Ishikawa (cell line): ENCODE results near the gene BMPER.

Experiments used
- CEBPB ChIP-seq: IDR thresholded peaks from 2 replicates; pipeline ENCODE4 v1.6.1; 2012
- EGR1 ChIP-seq: IDR thresholded peaks from 2 replicates; pipeline ENCODE4 v1.6.1; 2012
- EP300 ChIP-seq: IDR thresholded peaks from 2 replicates; pipeline ENCODE4 v1.6.1; 2012; ENCODE audit warnings: borderline replicate concordance
- FOXM1 ChIP-seq: IDR thresholded peaks from 2 replicates; pipeline ENCODE4 v1.6.1; 2012; ENCODE audit warnings: low read depth, borderline replicate concordance
- RAD21 ChIP-seq: IDR thresholded peaks from 2 replicates; pipeline ENCODE4 v1.6.1; 2012; ENCODE audit warnings: low read depth
- TAF1 ChIP-seq: IDR thresholded peaks from 2 replicates; pipeline ENCODE4 v1.6.1; 2012; ENCODE audit warnings: low read depth, mild to moderate bottlenecking
- TEAD4 ChIP-seq: IDR thresholded peaks from 2 replicates; pipeline ENCODE4 v1.6.1; 2012
- YY1 ChIP-seq: IDR thresholded peaks from 2 replicates; pipeline ENCODE4 v1.6.1; 2012; ENCODE audit warnings: low read depth
- TF ChIP-seq, protein P1 (sequence below): IDR thresholded peaks from 2 replicates; pipeline ENCODE4 v1.6.1; 2012; ENCODE audit warnings: low read depth, mild to moderate bottlenecking
- TF ChIP-seq, protein P2 (sequence below): IDR thresholded peaks from 2 replicates; pipeline ENCODE4 v1.6.1; 2012

DNA sequence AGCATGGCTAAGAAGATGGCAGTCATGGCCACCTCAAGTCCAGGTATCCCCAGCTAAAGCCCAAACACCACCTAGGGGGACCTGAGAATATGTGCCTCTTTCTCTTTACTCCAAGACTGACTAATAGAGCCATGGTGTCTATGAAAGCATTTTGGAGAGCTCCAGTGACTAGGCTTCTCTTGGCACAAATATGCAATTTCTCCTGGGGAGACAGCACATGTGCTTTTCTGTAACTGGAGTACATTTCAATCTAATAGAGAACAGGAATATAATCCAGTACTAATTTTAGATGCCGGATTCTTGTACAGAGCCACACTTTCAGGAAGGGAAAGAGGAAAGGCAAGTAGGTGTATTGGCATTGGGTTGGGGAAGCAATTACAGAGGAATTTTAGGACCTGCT lies 260.1 kb downstream of the BMPER start:
- TF ChIP-seq EP300 (no peak), RAD21 (no peak), YY1 (no peak), FOXM1 (no peak), EGR1 (no peak), TEAD4 (no peak), TAF1 (no peak), CEBPB (no peak)
- TF ChIP-seq, protein P1, sequence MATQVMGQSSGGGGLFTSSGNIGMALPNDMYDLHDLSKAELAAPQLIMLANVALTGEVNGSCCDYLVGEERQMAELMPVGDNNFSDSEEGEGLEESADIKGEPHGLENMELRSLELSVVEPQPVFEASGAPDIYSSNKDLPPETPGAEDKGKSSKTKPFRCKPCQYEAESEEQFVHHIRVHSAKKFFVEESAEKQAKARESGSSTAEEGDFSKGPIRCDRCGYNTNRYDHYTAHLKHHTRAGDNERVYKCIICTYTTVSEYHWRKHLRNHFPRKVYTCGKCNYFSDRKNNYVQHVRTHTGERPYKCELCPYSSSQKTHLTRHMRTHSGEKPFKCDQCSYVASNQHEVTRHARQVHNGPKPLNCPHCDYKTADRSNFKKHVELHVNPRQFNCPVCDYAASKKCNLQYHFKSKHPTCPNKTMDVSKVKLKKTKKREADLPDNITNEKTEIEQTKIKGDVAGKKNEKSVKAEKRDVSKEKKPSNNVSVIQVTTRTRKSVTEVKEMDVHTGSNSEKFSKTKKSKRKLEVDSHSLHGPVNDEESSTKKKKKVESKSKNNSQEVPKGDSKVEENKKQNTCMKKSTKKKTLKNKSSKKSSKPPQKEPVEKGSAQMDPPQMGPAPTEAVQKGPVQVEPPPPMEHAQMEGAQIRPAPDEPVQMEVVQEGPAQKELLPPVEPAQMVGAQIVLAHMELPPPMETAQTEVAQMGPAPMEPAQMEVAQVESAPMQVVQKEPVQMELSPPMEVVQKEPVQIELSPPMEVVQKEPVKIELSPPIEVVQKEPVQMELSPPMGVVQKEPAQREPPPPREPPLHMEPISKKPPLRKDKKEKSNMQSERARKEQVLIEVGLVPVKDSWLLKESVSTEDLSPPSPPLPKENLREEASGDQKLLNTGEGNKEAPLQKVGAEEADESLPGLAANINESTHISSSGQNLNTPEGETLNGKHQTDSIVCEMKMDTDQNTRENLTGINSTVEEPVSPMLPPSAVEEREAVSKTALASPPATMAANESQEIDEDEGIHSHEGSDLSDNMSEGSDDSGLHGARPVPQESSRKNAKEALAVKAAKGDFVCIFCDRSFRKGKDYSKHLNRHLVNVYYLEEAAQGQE = no peak
- TF ChIP-seq, protein P2, sequence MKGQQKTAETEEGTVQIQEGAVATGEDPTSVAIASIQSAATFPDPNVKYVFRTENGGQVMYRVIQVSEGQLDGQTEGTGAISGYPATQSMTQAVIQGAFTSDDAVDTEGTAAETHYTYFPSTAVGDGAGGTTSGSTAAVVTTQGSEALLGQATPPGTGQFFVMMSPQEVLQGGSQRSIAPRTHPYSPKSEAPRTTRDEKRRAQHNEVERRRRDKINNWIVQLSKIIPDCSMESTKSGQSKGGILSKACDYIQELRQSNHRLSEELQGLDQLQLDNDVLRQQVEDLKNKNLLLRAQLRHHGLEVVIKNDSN = no peak
